ENCODE data around the gene GNL1.
A peak's percentile ranks its signal among the peaks of the same experiment; 100 is the strongest.
"Not testable (repeated sequence)": the region's sequence is repeated elsewhere in the genome, so short reads cannot be mapped to it uniquely, and the experiment has no call there.

Gene GNL1

DNA sequence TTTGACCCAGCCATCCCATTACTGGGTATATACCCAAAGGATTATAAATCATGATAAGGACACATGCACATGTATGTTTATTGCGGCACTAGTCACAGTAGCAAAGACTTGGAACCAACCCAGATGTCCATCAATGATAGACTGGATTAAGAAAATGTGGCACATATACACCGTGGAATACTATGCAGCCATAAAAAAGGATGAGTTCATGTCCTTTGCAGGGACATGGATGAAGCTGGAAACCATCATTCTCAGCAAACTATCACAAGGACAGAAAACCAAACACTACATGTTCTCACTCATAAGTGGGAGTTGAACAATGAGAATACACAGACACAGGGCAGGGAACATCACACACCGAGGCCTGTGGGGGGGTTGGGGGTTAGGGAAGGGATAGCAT is 29.8 kb downstream of the GNL1 start:
- DNase-seq: not testable (repeated sequence)

DNA sequence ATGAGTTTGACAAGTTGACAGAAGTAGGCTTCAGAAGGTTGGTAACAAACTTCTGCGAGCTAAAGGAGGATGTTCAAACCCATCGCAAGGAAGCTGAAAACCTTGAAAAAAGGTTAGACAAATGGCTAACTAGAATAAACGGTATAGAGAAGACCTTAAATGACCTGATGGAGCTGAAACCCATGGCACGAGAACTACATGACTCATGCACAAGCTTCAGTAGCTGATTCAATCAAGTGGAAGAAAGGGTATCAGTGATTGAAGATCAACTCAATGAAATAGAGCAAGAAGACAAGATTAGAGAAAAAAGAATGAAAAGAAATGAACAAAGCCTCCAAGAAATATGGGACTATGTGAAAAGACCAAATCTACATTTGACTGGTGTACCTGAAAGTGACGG is 34.3 kb downstream of the GNL1 start:
- not testable (repeated sequence) for DNase-seq

DNA sequence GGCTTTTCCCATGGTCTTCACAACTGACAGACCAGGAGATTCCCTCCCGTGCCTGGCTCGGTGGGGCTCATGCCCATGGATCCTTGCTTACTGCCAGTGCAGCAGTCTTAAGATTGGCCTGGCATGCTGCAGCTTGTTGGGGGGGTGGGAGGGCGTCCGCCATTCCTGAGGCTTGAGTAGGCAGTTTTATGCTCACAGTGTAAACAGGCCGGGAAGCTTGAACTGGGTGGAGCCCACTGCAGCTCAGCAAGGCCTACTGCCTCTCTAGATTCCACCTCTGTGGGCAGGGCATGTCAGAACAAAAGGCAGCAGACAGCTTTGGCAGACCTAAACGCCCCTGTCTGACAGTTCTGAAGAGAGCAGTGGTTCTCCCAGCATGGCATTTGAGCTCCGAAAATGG is 35.2 kb downstream of the GNL1 start:
- DNase-seq: not testable (repeated sequence)

DNA sequence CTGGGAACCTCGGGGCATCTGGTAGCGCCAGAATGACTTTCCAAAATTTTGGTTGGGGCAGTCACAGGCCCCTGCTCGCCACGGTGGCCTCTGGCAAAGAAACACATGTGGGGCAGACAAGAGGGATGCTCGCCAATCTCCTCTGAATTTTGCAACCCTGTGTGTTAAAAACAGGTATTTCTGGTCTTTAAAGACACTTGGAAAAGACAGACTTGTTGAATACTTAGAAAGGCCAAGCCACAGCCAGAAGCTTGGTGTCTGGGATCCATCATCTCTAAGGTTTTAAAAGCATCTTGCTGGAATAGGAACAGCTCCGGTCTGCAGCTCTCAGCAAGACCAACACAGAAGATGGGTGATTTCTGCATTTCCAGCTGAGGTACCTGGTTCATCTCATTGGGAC is 35.8 kb downstream of the GNL1 start:
- no peak for DNase-seq

DNA sequence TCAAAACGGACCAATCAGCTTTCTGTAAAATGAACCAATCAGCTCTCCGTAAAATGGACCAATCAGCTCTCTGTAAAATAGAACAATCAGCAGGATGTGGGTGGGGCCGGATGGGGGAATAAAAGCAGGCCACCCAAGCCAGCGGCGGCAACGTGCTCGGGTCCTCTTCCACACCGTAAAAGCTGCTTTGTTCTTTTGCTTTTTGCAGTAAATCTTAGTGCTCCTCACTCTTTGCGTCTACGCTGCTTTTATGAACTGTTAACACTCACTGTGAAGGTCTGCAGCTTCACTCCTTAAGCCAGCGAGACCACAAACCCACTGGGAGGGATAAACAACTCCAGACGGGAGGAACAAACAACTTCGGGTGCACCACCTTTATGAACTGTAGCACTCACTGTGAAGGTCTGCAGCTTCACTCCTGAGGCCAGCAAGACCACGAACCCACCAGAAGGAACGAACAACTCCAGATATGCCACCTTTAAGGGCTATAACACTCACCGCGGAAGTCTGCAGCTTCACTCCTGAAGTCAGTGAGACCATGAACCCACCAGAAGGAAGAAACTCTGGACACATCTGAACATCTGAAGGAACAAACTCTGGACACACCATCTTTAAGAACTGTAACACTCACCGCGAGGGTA is 37.7 kb downstream of the GNL1 start:
- not testable (repeated sequence) for DNase-seq

DNA sequence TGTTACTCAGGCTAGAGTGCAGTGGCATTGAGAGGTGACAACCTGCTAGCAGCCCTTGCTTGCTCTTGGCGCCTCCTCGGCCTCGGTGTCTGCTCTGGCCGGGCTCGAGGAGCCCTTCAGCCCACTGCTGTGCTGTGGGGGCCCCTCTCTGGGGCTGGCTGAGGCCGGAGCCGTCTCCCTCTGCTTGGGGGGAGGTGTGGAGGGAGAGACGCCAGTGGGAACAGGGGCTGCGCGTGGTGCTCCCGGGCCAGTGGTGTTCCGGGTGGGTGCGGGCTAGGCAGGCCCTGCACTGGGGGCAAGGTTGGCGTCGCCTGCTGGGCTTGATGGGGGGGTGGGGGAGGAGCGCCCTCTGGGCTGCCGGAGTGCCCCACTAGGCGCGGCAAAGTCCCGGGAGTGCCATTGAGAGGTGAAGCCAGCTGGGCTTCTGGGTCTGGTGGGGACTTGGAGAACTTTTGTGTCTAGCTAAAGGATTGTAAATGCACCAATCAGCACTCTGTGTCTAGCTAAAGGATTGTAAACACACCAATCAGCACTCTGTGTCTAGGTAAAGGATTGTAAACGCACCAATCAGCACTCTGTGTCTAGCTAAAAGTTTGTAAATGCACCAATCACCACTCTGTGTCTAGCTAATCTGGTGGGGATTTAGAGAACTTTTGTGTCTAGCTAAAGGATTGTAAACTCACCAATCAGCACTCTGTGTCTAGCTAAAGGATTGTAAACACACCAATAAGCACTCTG is 38.4 kb downstream of the GNL1 start:
- DNase-seq: peak; percentile 46

DNA sequence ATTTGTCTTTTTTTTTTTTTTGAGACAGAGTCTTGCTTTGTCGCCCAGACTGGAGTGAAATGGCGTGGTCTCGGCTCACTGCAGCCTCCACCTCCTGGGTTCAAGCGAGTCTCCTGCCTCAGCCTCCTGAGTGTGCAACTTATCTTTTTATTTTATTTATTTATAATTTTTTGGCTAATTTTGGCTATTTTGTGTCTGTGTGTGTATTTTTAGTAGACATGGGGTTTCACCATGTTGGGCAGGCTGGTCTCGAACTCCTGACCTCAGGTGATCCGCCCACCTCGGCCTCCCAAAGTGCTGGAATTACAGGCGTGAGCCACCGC is 39.6 kb downstream of the GNL1 start:
- not testable (repeated sequence) for DNase-seq

DNA sequence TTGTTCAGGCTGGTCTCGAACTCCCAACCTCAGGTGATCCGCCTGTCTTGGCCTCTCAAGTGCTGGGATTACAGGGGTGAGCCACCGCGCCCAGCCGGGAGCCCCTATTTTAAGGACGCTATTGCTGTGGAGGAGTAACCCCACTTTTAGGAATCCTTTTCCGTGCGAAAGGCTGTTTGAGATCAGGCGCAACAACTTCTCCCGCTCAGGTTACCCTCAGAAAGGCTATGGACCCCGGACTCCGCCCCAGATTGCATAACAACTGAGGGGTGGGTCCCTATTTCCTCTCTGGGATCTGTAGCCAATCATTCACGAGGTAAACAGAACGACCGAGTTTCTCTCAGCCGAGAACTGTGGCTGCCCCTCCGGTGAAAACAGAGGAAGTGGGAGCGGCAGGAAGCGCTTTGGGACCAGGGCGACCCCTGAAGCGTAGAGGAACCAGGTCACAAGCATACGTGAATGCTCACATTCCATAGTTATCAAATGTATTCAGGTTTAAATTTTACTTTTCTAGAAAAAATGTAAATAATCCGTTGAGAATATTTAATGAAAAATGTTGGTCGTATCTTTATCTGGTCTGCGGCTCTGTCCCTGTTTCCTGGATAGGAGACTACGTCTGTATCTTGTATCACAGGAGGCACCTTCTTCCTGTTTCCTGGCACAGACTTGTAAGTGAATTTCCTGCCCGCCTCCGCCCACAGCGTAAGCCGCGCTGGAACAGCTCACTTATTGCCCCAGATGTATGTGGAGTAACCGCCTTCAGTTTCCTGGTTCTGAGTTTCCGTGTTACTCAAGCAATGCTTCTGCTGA is 40.1 kb downstream of the GNL1 start:
- peak; percentile 88 for DNase-seq

DNA sequence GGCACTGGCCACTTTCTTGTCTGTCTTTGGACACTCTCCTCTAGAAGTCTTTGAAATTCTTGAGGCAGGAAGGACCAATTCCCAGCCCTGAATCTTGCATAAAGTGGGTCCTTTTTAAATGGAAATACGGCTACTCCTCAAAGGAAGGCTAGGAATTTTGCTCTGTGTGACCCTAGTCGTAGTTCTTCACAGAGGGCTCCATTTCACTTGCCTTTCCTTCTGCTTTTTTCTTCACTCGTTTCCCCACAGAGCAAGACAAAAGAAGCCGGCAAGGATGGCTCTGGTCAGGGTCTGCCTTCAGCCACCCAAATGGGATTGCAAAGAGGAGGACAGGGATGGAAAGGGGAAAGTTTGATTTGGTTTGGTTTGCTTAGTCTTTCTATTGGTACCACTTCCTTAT is 41.2 kb downstream of the GNL1 start:
- DNase-seq: peak; percentile 35

DNA sequence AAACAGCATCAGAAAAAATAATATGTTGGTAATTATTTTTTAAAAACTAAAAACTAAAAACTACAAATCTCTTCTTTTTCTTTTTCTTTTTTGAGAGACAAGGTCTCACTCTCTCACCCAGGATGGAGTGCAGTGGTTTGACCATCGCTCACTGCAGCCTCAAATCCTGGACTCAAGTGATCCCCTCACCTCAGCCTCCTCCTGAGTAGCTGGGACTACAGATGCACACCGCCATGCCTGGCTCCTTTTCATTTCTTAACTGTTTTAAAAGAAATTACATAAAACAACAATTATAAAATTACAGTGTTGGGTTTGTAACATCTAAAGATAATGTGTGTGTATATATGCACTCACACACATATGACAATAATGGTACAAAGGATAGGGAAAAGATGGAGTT is 42.8 kb downstream of the GNL1 start:
- DNase-seq: no peak

DNA sequence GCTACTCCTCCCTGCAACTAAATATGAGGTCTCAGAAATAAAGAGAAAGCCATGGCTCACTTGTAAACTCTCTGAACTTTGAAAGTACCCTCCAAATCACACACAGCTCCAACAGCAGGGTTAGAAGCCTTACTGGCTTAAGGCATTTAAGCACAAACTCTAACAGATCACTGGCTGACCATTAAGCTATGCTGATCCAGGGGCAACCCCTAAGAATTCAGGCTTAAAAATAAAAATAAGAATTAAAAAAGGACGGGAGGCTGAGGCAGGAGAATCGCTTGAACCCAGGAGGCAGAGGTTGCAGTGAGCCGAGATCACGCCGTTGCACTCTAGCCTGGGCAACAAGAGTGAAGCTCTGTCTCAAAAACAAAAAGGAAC is 45.1 kb downstream of the GNL1 start:
- no peak for DNase-seq

DNA sequence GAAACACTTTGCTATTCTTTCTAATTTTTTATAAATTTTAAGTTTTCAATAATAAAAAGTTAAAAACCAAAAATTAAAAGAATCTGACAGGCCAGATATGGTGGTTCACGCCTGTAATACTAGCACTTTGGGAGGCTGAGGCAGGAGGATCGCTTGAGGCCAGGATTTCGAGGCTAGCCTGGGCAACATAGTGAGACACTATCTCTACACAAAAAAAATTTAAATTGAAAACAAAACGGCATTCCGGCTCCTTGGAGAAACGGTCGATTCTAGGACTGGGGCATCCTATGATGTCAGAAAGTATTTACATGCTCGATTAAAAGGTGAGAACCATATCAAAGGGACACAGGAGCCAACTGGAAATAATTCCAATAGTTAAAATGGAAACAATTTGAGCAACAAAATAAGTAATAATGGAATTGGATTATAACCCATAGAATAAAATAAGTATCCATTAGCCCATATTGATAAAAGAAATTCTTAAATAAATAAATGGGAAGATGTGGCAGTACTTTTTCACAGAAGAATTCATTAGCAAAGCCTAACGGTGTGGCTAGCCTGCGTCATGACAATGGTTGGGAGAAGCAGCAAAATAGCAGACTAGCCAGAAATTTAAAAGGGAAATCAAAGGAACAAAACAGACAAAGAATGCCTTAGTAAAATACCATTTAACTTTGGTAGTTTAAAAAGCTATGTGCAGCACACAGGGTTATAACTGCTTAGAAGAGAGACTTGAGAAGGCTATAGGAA is 45.7 kb downstream of the GNL1 start:
- no peak for DNase-seq

DNA sequence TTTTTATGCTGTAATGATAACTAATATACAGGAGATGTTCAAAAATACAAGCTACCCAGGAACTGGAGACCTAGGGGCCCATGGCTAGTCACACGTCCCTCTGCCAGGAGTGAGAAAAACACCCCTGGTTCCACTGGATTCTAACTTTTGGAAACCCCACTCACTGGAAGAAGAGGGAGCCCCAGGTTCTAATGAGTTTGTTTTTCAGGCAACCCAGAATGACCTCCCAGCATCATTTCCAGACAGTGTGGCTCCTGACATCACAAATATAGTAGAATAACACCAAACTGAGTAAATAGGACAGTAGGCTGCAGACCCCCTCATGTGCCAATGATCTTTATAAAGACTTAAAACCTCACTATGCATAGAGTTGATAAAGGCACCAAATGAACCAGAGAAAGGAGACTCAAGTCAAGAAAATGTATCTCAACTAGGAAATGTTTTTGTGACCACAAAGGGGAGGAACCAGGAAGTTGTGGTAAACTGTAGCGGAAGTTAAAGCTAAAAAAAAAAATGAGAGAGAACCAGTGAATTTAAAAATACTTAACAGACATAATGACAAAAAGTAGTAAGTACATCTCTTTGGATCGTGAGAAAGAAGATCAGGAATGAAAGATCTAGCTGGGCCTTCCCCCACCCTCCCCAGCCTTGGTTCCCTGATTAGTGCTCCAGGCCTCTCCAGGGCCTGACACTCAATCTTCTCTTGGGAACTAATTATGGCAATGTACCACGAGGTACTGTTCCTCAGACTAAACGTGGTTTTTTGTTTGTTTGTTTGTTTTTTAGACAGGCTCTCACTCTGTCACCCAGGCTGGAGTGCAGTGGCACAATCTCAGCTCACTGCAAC is 47.2 kb downstream of the GNL1 start:
- DNase-seq: peak; percentile 17

DNA sequence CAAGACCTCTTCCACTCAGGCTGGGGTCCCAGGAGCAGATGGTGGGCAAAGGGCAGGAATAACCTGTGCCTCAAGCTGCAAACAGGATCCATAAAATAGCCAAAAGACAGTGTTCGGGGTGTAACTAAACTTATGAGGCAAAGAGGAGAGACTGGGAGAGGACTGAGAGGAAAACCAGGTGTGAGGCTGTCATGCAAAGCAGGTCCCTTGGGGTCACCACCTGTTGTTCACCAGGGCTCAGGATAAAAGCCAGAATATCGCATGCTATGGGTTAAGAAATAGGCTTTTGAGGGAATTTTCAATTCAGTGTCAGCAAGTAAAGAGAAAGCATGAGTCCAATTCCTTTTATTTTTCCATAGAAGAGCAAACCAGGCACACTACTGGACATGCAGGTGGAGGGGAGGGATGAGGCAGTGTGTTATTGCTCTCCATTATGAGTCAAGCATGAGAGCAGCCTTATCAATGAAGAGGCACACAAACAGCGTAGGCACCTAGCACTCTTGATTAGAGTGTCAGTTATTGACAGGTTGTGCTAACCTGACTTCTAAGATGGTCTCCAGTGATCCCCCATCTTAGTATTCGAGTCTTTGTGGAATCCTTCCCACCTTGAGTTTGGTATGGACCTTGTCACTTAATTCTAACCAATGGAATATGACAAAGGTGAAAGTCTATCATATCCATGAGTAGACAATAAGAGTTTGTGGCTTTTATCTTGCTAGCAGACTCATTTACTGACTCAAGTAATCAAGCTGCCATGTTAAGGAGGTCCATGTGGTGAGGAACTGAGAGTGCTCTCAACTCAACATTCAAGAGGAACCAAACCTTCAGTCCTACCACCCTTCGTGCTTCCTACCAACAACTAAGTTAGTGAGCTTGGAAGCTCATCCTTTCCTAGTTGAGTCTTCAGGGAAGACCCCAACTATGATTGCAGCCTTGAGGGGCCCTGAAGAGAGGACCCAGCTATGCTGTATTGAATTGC is 48.2 kb downstream of the GNL1 start:
- peak; percentile 16 for DNase-seq

DNA sequence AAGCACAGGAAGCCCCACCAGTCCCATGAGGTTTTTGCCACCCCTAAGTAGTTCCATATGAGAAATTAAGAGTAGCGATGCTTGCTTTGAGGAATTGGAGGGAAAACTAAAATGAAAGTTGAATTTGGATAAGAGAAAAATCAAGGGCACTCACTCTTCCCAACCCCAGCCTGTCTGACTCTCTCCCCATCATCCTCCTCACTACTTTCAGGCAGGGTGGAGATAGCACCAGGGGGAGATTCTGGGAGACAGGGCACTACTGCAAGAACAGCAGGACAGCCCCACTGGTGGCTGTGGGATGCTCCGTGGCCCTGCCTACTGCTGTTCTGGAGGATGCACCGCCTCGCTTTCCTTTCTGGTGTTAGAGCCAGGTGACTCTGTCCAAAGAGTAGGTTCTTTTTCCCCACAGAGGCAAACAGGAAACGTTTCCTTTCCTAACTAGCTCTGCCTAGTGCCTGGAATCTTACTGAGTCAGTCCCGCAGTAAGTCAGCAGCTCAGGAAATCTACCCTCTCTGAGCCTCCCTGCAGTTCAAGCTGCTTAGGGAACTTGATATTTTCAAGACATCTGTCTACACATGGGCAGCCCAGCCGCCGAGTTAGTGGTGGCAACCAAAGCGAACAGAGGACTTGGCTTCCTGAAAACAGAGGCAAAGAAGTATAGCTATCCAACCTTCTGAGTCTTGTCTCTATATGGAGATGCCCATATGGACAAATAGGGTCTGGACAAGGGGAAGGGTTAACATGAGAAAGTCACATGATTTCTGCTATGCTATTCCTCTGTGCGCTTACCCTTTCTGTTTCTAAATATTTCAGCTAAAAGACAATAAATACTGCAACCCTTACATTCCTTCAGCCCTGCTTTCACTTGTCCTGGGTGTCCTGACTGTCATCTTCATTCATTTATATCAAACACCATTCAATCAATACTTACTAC is 55.6 kb downstream of the GNL1 start:
- peak; percentile 66 for DNase-seq

DNA sequence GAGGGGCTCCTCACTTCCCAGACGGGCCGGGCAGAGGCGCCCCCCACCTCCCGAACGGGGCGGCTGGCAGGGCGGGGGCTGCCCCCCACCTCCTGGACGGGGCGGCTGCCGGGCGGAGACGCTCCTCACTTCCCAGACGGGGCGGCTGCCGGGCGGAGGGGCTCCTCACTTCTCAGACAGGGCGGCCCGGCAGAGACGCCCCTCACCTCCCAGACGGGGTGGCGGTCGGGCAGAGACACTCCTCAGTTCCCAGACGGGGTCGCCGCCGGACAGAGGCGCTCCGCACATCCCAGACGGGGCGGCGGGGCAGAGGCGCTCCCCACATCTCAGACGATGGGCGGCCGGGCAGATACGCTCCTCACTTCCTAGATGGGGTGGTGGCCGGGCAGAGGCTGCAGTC is 57.6 kb downstream of the GNL1 start:
- peak; percentile 18 for DNase-seq

DNA sequence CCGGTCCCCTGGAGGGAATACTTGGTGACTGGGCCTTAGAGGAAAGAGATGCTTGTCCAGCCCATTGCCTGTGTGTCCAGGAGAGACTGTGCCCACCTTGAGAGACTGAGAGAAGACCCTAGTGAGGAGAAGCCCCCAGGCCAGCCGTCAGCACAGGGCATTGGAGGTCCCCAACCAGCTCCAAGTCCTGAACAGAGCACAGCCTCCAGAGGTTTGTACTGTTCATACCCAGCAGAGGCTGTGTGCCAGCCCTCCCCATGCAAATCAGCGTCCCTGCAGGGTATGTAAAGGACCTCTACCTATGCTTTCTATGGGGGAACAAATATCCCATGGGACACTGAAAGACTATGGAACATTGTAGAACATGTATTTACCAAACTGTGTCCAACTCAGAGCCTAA is 58.6 kb downstream of the GNL1 start:
- DNase-seq: peak; percentile 21

DNA sequence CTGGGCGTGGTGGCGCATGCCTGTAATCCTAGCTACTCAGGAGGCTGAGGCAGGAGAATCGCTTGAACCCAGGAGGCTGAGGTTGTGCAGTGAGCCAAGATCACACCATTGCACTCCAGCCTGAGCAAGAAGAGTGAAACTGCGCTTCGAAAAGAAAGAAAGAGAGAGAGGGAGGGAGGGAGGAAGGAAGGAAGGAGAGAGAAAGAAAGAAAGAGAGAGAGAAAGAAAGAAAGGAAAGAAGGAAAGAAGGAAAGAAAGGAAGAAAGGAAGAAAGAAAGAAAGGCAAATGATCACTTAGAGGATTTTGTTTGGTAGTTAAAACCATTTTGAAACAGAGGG is 59.1 kb downstream of the GNL1 start:
- peak; percentile 7 for DNase-seq

DNA sequence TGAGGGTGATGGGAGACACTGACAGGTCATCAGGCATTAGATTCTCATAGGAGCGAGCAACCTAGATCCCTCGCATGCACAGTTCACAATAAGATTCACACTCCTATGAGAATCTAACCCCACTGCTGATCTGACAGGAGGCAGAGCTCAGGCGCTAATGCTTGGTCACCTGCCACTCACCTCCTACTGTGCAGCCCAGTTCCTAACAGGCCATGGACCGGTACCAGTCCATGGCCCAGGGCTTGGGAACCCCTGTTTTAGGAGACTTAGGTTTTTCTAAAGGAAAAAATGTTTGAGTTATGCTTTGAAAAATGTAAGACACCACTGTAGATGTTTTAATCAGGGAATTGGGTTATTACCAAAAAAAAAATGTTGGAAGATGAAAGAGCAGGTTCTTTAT is 60.3 kb downstream of the GNL1 start:
- no peak for DNase-seq

DNA sequence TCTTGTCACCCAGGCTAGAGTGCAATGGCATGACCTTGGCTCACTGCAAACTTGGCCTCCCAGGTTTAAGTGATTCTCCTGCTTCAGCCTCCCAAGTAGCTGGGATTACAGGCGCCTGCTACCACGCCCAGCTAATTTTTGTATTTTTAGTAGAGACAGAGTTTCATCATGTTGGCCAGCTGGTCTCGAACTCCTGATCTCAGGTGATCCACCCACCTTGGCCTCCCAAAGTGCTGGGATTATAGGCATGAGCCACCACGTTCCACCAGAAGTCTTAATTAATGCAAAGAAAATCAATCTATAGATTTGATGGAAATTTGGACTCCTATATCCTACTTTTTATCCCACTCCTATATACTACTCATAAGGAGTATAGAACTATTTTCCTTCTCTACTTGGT is 61.2 kb downstream of the GNL1 start:
- not testable (repeated sequence) for DNase-seq
